ENCODE data around the gene SCCPDH.

- TF ChIP-seq, protein P1, sequence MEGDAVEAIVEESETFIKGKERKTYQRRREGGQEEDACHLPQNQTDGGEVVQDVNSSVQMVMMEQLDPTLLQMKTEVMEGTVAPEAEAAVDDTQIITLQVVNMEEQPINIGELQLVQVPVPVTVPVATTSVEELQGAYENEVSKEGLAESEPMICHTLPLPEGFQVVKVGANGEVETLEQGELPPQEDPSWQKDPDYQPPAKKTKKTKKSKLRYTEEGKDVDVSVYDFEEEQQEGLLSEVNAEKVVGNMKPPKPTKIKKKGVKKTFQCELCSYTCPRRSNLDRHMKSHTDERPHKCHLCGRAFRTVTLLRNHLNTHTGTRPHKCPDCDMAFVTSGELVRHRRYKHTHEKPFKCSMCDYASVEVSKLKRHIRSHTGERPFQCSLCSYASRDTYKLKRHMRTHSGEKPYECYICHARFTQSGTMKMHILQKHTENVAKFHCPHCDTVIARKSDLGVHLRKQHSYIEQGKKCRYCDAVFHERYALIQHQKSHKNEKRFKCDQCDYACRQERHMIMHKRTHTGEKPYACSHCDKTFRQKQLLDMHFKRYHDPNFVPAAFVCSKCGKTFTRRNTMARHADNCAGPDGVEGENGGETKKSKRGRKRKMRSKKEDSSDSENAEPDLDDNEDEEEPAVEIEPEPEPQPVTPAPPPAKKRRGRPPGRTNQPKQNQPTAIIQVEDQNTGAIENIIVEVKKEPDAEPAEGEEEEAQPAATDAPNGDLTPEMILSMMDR (IDR thresholded peaks at IDR 0.05; ENCODE audit: poor library complexity) = no peak
- TF ChIP-seq EZH2 (IDR thresholded peaks at IDR 0.05; ENCODE audit: borderline replicate concordance) = no peak
- TF ChIP-seq EZH2phosphoT487 (IDR thresholded peaks at IDR 0.05; ENCODE audit: low read depth, severe bottlenecking, unreplicated experiment) = no peak
Measured at GRCh38 chr1:246703581-246703980, 20.6 kb upstream of the SCCPDH start.

All from hepatocyte (in vitro differentiated cells).